GM12878 (cell line): ENCODE data around the gene CACNA2D3. TPM values are rescaled to one million over a fixed set of nuclear protein-coding genes. Genes with fewer than 3 reads are reported as not detected.

Source experiments
- ATAC-seq: fragments of 200-7000 bp; cut with Tn5 transposase; 3 replicates; pipeline ENCODE4 v1.9.1; 2020; ENCODE audit warnings: mild to moderate bottlenecking, moderate library complexity
- BruUV-seq: library from RNA; stranded (reverse); fragments of 400-500 nt; replicated peaks from 2 replicates; lab custom pipeline; 2021; lab: Mats Ljungman, UMichigan
- CTCF ChIA-PET: fragments of 300-600 bp; sonication (Branson Sonifier 250); formaldehyde crosslinking; extraction: SDS; loops from one replicate; lab custom pipeline; 2021; ENCODE audit warnings: inconsistent platforms; lab: Yijun Ruan, JAX
- POLR2A ChIA-PET: fragments of 350-600 bp; formaldehyde crosslinking; extraction: SDS; loops from one replicate; lab custom pipeline; 2021; ENCODE audit warnings: inconsistent platforms; lab: Charles Lee
- RAD21 ChIA-PET: fragments of 300-600 bp; sonication (Branson Sonifier 250); formaldehyde crosslinking; loops from one replicate; lab custom pipeline; 2023; ENCODE audit warnings: antibody characterized with exemption; ENCODE audit not compliant: unreplicated experiment; lab: Charles Lee
- SMC1A ChIA-PET: fragments of 300-600 bp; sonication (Branson Sonifier 250); formaldehyde crosslinking; loops from one replicate; lab custom pipeline; 2023; ENCODE audit not compliant: unreplicated experiment, uncharacterized antibody; lab: Charles Lee
- DNase-seq: peaks from one replicate; pipeline ENCODE4 v3.0.0-alpha.2; 2011; ENCODE audit warnings: low read depth, low spot score
- FAIRE-seq: peaks from 3 replicates; lab custom pipeline; 2011; peaks lifted over from hg19 to GRCh38; lab: Jason Lieb, UNC
- H2AFZ ChIP-seq: 2 replicates; pipeline ENCODE4 v1.6.0; 2011; ENCODE audit warnings: low read depth, low read length, control low read depth; ENCODE audit not compliant: control insufficient read depth
- H3K27ac ChIP-seq: 2 replicates; pipeline ENCODE4 v1.5.1; 2011; ENCODE audit warnings: control low read depth; ENCODE audit not compliant: control insufficient read depth, insufficient read depth
- H3K27me3 ChIP-seq, 2 experiments: replicated peaks in 1 of 2; 2 replicates each; pipeline versions ENCODE4 v1.6.0 to v1.6.1; 2011; ENCODE audit warnings: low read length in 1 of 2; ENCODE audit not compliant: control insufficient read depth in 2 of 2, insufficient read depth in 2 of 2
- H3K36me3 ChIP-seq, 2 experiments: 2 replicates each; pipeline ENCODE4 v1.5.1; 2011; ENCODE audit warnings: low read length in 1 of 2; ENCODE audit not compliant: control insufficient read depth in 2 of 2, insufficient read depth in 2 of 2
- H3K4me1 ChIP-seq: 2 replicates; pipeline ENCODE4 v1.6.1; 2011; ENCODE audit warnings: mild to moderate bottlenecking, low read length, moderate library complexity, mixed read lengths; ENCODE audit not compliant: control insufficient read depth, insufficient read depth
- H3K4me2 ChIP-seq: 2 replicates; pipeline ENCODE4 v1.6.0; 2011; ENCODE audit warnings: control low read depth; ENCODE audit not compliant: control insufficient read depth, insufficient read depth
- H3K4me3 ChIP-seq: fragments of 200-600 bp; sonication (generic); 2 replicates; pipeline ENCODE4 v1.5.1; 2016
- H3K79me2 ChIP-seq: 2 replicates; pipeline ENCODE4 v1.6.0; 2011; ENCODE audit warnings: low read length; ENCODE audit not compliant: control insufficient read depth, insufficient read depth
- H3K9ac ChIP-seq: 2 replicates; pipeline ENCODE4 v1.8.0; 2011; ENCODE audit warnings: low read length, control low read depth, mixed read lengths; ENCODE audit not compliant: control insufficient read depth, insufficient read depth
- H3K9me3 ChIP-seq: replicated peaks from 3 replicates; pipeline ENCODE4 v1.5.1; 2011; ENCODE audit warnings: mild to moderate bottlenecking, low read length; ENCODE audit not compliant: control insufficient read depth, insufficient read depth
- H4K20me1 ChIP-seq: 2 replicates; pipeline ENCODE4 v1.6.0; 2011; ENCODE audit not compliant: control insufficient read depth, insufficient read depth
- BACH1 ChIP-seq: fragments of 450-650 bp; IDR thresholded peaks from 2 replicates; pipeline ENCODE4 v1.6.1; 2017; ENCODE audit warnings: mild to moderate bottlenecking, borderline replicate concordance
- BCL11A ChIP-seq: IDR thresholded peaks from 2 replicates; pipeline ENCODE4 v1.6.1; 2011; ENCODE audit warnings: low read depth, low read length
- FOXK2 ChIP-seq: fragments of 450-650 bp; IDR thresholded peaks from 2 replicates; pipeline ENCODE4 v1.6.1; 2017; ENCODE audit warnings: mild to moderate bottlenecking, moderate library complexity
- HDGF ChIP-seq: fragments of 450-650 bp; IDR thresholded peaks from 2 replicates; pipeline ENCODE4 v1.6.1; 2016; ENCODE audit warnings: antibody characterized with exemption
- IRF4 ChIP-seq: IDR thresholded peaks from 2 replicates; pipeline ENCODE4 v1.6.1; 2011; ENCODE audit warnings: low read depth, low read length
- MEF2B ChIP-seq: fragments of 450-650 bp; IDR thresholded peaks from 2 replicates; pipeline ENCODE4 v1.6.1; 2018; ENCODE audit warnings: mild to moderate bottlenecking, moderate library complexity; ENCODE audit not compliant: partially characterized antibody, poor library complexity, severe bottlenecking
- MYB ChIP-seq: fragments of 150-350 bp; IDR thresholded peaks from 2 replicates; pipeline ENCODE4 v1.6.1; 2014; ENCODE audit warnings: mild to moderate bottlenecking, low read depth, low read length, borderline replicate concordance
- NFIC ChIP-seq: IDR thresholded peaks from 2 replicates; pipeline ENCODE4 v1.6.1; 2012; ENCODE audit warnings: low read depth, mild to moderate bottlenecking, inconsistent platforms, low read length, moderate library complexity
- NR2F1 ChIP-seq: fragments of 450-650 bp; conservative IDR thresholded peaks from 2 replicates; pipeline ENCODE4 v1.6.1; 2017; ENCODE audit warnings: mild to moderate bottlenecking
- SIX5 ChIP-seq: IDR thresholded peaks from 2 replicates; pipeline ENCODE4 v1.6.1; 2011; ENCODE audit warnings: mild to moderate bottlenecking, low read depth, low read length, moderate library complexity; ENCODE audit not compliant: severe bottlenecking
- SMARCA5 ChIP-seq: fragments of 450-650 bp; IDR thresholded peaks from 2 replicates; pipeline ENCODE4 v1.6.1; 2017; ENCODE audit warnings: mild to moderate bottlenecking
- SREBF2 ChIP-seq: IDR thresholded peaks from 2 replicates; pipeline ENCODE4 v1.6.1; 2012; ENCODE audit warnings: mild to moderate bottlenecking, low read length
- TARDBP ChIP-seq: IDR thresholded peaks from 2 replicates; pipeline ENCODE4 v1.6.1; 2016; ENCODE audit warnings: borderline replicate concordance
- TBL1XR1 ChIP-seq: IDR thresholded peaks from 2 replicates; pipeline ENCODE4 v1.6.1; 2012; ENCODE audit warnings: low read depth, low read length, improper control_type of control experiment
- TCF12 ChIP-seq: IDR thresholded peaks from 2 replicates; pipeline ENCODE4 v1.6.1; 2011; ENCODE audit warnings: low read depth, mild to moderate bottlenecking, low read length
- TCF7 ChIP-seq: IDR thresholded peaks from 2 replicates; pipeline ENCODE4 v1.6.1; 2014; ENCODE audit warnings: antibody characterized with exemption, borderline replicate concordance
- WGBS: methylation state at CpG from one replicate; pipeline ENCODE4 v1.1.6; 2016; ENCODE audit warnings: low lambda C conversion rate; ENCODE audit not compliant: insufficient replicate concordance, insufficient coverage; ENCODE audit errors: missing lambda C conversion rate; 5-methylcytosine and 5-hydroxymethylcytosine counted together
- in situ Hi-C: fragments of 300-500 bp; cut with MboI; formaldehyde crosslinking; loops from 9 replicates; pipeline ENCODE4 v1.14.3; 2018; ENCODE audit warnings: mixed read lengths
- intact Hi-C: fragments of 100-400 bp; cut with micrococcal nuclease; formaldehyde crosslinking; loops from one replicate; pipeline ENCODE4 v1.14.2; 2022; ENCODE audit not compliant: unreplicated experiment
- polyA plus RNA-seq, 11 experiments: library from polyadenylated mRNA; depleted of rRNA in 4 of 11; unstranded in 6 of 11; stranded (reverse) in 5 of 11; fragments of >200 nt; fragmentation: Nextera tagmentation in 4 of 11; fragmentation: Illumina TruSeq in 1 of 11; extraction: Ambion mirVana in 4 of 11; extraction: Trizol in 1 of 11; gene quantifications; 1 replicate in 1 of 11; 2 replicates in 10 of 11; pipeline versions ENCODE4 v1.2.1 to v1.2.3, GENCODE V29; 2011 to 2016; ENCODE audit warnings: inconsistent platforms in 2 of 11, missing spikeins in 2 of 11, low read depth in 1 of 11
- total RNA-seq, 4 experiments: library from RNA; depleted of rRNA in 3 of 4; stranded (reverse); fragments of >200 nt in 3 of 4; fragmentation: Illumina TruSeq in 1 of 4; extraction: Trizol in 1 of 4; gene quantifications; 2 replicates each; pipeline versions ENCODE4 v1.2.1 to v1.2.3, GENCODE V29; 2013 to 2021
- TF ChIP-seq, protein P1 (sequence below): fragments of 450-650 bp; IDR thresholded peaks from 2 replicates; pipeline ENCODE4 v1.6.1; 2017; ENCODE audit warnings: mild to moderate bottlenecking, moderate library complexity
- TF ChIP-seq, protein P2 (sequence below): IDR thresholded peaks from 2 replicates; pipeline ENCODE4 v1.6.1; 2012; ENCODE audit warnings: low read depth, low read length, improper control_type of control experiment

The CACNA2D3 gene
- total and polyA plus RNA-seq, 10 of the 15 experiments (the other 5 are each of a cell fraction or from before 2014, with no cell fraction given), result not detected

DNA sequence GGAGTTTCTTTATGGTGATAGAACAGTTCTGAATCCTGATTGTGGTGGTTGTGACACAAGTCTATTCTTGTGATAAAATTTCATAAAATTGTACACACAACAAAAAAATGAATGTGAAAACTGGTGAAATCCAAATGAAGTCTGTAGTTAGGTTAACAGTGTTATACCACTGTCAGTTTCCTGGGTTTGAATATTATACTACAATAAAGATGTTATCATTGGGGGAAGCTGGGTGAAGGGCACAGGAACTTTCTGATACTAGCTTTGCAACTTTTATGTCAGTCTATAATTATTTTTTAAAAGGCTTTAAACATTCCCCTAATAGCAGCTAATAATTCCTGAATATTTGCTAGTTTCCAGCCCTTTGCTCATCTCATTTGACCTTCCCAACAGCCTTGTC is 485.7 kb downstream of the CACNA2D3 start:
- POLR2A ChIA-PET, result no interaction called here
- CTCF ChIA-PET, result no interaction called here
- SMC1A ChIA-PET, result no interaction called here

GRCh38 chr3:54619053-54619452 is 496.7 kb downstream of the CACNA2D3 start:
- no peak overlapping the region for H3K4me2 ChIP-seq
- H3K9me3 ChIP-seq, result no peaks in the 10 kb centered on the region
- no peak overlapping the region for H3K4me3 ChIP-seq
- ChIA-PET POLR2A (no interaction called here), CTCF (no interaction called here), SMC1A (no interaction called here), RAD21 (no interaction called here)
- H3K27me3 ChIP-seq, result no peaks in the 10 kb centered on the region
- no peaks in the 10 kb centered on the region for H3K79me2 ChIP-seq
- no peak overlapping the region for H3K27ac ChIP-seq
- no peak overlapping the region for H3K9ac ChIP-seq
- no peak overlapping the region for H2AFZ ChIP-seq
- ATAC-seq (no peak), FAIRE-seq (no peak), DNase-seq (no peak)
- H4K20me1 ChIP-seq, result no peaks in the 10 kb centered on the region
- 8% methylated on average over 4 of the region's 4 CpGs for WGBS
- in situ Hi-C loops, result no loop called here
- intact Hi-C loops, result no loop called here
- BruUV-seq, result no TSS peak
- H3K36me3 ChIP-seq, result no peaks in the 10 kb centered on the region
- no peaks in the 10 kb centered on the region for H3K4me1 ChIP-seq
- TF ChIP-seq TARDBP (no peak), HDGF (no peak), TBL1XR1 (no peak), NR2F1 (no peak), SIX5 (no peak), MEF2B (no peak), MYB (no peak), SREBF2 (no peak), TCF12 (no peak), TCF7 (no peak), BACH1 (no peak), SMARCA5 (no peak), FOXK2 (no peak)
- TF ChIP-seq, protein P1, sequence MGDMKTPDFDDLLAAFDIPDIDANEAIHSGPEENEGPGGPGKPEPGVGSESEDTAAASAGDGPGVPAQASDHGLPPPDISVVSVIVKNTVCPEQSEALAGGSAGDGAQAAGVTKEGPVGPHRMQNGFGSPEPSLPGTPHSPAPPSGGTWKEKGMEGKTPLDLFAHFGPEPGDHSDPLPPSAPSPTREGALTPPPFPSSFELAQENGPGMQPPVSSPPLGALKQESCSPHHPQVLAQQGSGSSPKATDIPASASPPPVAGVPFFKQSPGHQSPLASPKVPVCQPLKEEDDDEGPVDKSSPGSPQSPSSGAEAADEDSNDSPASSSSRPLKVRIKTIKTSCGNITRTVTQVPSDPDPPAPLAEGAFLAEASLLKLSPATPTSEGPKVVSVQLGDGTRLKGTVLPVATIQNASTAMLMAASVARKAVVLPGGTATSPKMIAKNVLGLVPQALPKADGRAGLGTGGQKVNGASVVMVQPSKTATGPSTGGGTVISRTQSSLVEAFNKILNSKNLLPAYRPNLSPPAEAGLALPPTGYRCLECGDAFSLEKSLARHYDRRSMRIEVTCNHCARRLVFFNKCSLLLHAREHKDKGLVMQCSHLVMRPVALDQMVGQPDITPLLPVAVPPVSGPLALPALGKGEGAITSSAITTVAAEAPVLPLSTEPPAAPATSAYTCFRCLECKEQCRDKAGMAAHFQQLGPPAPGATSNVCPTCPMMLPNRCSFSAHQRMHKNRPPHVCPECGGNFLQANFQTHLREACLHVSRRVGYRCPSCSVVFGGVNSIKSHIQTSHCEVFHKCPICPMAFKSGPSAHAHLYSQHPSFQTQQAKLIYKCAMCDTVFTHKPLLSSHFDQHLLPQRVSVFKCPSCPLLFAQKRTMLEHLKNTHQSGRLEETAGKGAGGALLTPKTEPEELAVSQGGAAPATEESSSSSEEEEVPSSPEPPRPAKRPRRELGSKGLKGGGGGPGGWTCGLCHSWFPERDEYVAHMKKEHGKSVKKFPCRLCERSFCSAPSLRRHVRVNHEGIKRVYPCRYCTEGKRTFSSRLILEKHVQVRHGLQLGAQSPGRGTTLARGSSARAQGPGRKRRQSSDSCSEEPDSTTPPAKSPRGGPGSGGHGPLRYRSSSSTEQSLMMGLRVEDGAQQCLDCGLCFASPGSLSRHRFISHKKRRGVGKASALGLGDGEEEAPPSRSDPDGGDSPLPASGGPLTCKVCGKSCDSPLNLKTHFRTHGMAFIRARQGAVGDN, result no peak

More for the DNA sequence above, 485.7 kb downstream of the CACNA2D3 start:
- no peak overlapping the region for H3K9ac ChIP-seq
- no peaks in the 10 kb centered on the region for H3K9me3 ChIP-seq
- in situ Hi-C loops (no loop called here), intact Hi-C loops (no loop called here)
- H3K4me1 ChIP-seq, result no peaks in the 10 kb centered on the region
- TF ChIP-seq BACH1 (no peak), IRF4 (no peak), NFIC (no peak), BCL11A (no peak)
- TF ChIP-seq, protein P2, sequence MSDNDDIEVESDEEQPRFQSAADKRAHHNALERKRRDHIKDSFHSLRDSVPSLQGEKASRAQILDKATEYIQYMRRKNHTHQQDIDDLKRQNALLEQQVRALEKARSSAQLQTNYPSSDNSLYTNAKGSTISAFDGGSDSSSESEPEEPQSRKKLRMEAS, result no peak
- DNase-seq, result no peak
- H4K20me1 ChIP-seq, result no peaks in the 10 kb centered on the region
- RAD21 ChIA-PET, result no interaction called here
- BruUV-seq, result no TSS peak
- no peak overlapping the region for H3K4me2 ChIP-seq
- H2AFZ ChIP-seq, result no peak overlapping the region
- H3K4me3 ChIP-seq, result no peak overlapping the region
- H3K79me2 ChIP-seq, result no peaks in the 10 kb centered on the region
- no peak overlapping the region for H3K27ac ChIP-seq
- FAIRE-seq, result no peak
- no peaks in the 10 kb centered on the region for H3K36me3 ChIP-seq
- ATAC-seq, result no peak
- no peaks in the 10 kb centered on the region for H3K27me3 ChIP-seq
